Measurements from ENCODE around the gene AMIGO1. TPM values are rescaled to one million over a fixed set of nuclear protein-coding genes. Genes with fewer than 3 reads are reported as not detected.
"Not testable (repeated sequence)": the region's sequence is repeated elsewhere in the genome, so short reads cannot be mapped to it uniquely, and the experiment has no call there.

AMIGO1 gene
- polyA plus RNA-seq, 3 donors from 2014 or later: 3.6 to 12.5 (median 5.0) TPM

- no peak for DNase-seq
- Mint-ChIP-seq H3K4me3 (no peak overlapping the region), H3K27ac (no peak overlapping the region), H3K4me1 (peaks cover 17 to 20% of the 10 kb centered on the region in 2 donors), H3K36me3 (no peaks in the 10 kb centered on the region), H3K9me3 (no peaks in the 10 kb centered on the region), H3K27me3 (ENCODE audit: low read depth in 3 of 3) (peaks cover 11 to 18% (median 13%) of the 10 kb centered on the region in 3 donors)
These were observed 29.6 kb downstream of the AMIGO1 start for GRCh38 chr1:109479901-109480300.

- no peak for DNase-seq
- Mint-ChIP-seq H3K27ac (no peak overlapping the region), H3K27me3 (ENCODE audit: low read depth in 3 of 3) (peaks cover 11 to 18% (median 11%) of the 10 kb centered on the region in 3 donors), H3K4me1 (peaks cover 11 to 14% of the 10 kb centered on the region in 2 donors), H3K4me3 (no peak overlapping the region), H3K36me3 (no peaks in the 10 kb centered on the region), H3K9me3 (no peaks in the 10 kb centered on the region)
These were observed 30.2 kb downstream of the AMIGO1 start for GRCh38 chr1:109479311-109479710.

- no peak overlapping the region for H3K4me3 Mint-ChIP-seq
- no peak overlapping the region for H3K27ac Mint-ChIP-seq
- no peaks in the 10 kb centered on the region for H3K9me3 Mint-ChIP-seq
- DNase-seq: no peak
- H3K36me3 Mint-ChIP-seq: no peaks in the 10 kb centered on the region
- H3K27me3 Mint-ChIP-seq (ENCODE audit: low read depth in 3 of 3): peaks cover 11 to 18% (median 11%) of the 10 kb centered on the region in 3 donors
- H3K4me1 Mint-ChIP-seq: peaks cover 8 to 10% of the 10 kb centered on the region in 2 donors
These were observed 30.7 kb downstream of the AMIGO1 start for GRCh38 chr1:109478806-109479205.

GRCh38 chr1:109477821-109478220, 31.7 kb downstream of the AMIGO1 start:
- DNase-seq: no peak
- H3K27me3 Mint-ChIP-seq (ENCODE audit: low read depth in 3 of 3): peaks cover 11 to 14% (median 14%) of the 10 kb centered on the region in 3 donors
- H3K4me3 Mint-ChIP-seq: no peak overlapping the region
- H3K36me3 Mint-ChIP-seq: no peaks in the 10 kb centered on the region
- H3K4me1 Mint-ChIP-seq: peaks cover under 1 to 2% of the 10 kb centered on the region in 2 donors
- H3K9me3 Mint-ChIP-seq: no peaks in the 10 kb centered on the region
- no peak overlapping the region for H3K27ac Mint-ChIP-seq

GRCh38 chr1:109476825-109477224, 32.7 kb downstream of the AMIGO1 start:
- Mint-ChIP-seq H3K27me3 (ENCODE audit: low read depth in 3 of 3) (peaks cover 11 to 17% (median 17%) of the 10 kb centered on the region in 3 donors), H3K9me3 (no peaks in the 10 kb centered on the region)

GRCh38 chr1:109475261-109475660, 34.3 kb downstream of the AMIGO1 start:
- Mint-ChIP-seq H3K9me3 (no peaks in the 10 kb centered on the region), H3K27ac (no peak overlapping the region), H3K27me3 (ENCODE audit: low read depth in 3 of 3) (peaks cover 9 to 23% (median 20%) of the 10 kb centered on the region in 3 donors), H3K4me3 (no peak overlapping the region), H3K4me1 (no peaks in the 10 kb centered on the region), H3K36me3 (no peaks in the 10 kb centered on the region)
- DNase-seq: no peak

More at GRCh38 chr1:109476825-109477224, 32.7 kb downstream of the AMIGO1 start:
- no peaks in the 10 kb centered on the region for H3K4me1 Mint-ChIP-seq
- H3K36me3 Mint-ChIP-seq: no peaks in the 10 kb centered on the region
- no peak overlapping the region for H3K27ac Mint-ChIP-seq
- no peak overlapping the region for H3K4me3 Mint-ChIP-seq
- no peak for DNase-seq

GRCh38 chr1:109474697-109475096, 34.8 kb downstream of the AMIGO1 start:
- Mint-ChIP-seq H3K27ac (no peak overlapping the region), H3K9me3 (no peaks in the 10 kb centered on the region), H3K4me1 (no peaks in the 10 kb centered on the region), H3K4me3 (no peak overlapping the region), H3K27me3 (ENCODE audit: low read depth in 3 of 3) (peaks cover 8 to 28% (median 18%) of the 10 kb centered on the region in 3 donors), H3K36me3 (no peaks in the 10 kb centered on the region)
- DNase-seq: no peak

GRCh38 chr1:109473284-109474057, 36.1 kb downstream of the AMIGO1 start:
- DNase-seq, H3K9me3 Mint-ChIP-seq, H3K4me3 Mint-ChIP-seq, H3K27ac Mint-ChIP-seq, H3K36me3 Mint-ChIP-seq, H3K4me1 Mint-ChIP-seq: not testable (repeated sequence)
- peaks cover 5 to 23% (median 11%) of the 10 kb centered on the region in 3 donors for H3K27me3 Mint-ChIP-seq (ENCODE audit: low read depth in 3 of 3)

GRCh38 chr1:109472779-109473178, 36.7 kb downstream of the AMIGO1 start:
- no peaks in the 10 kb centered on the region for H3K4me1 Mint-ChIP-seq
- no peak overlapping the region for H3K4me3 Mint-ChIP-seq
- H3K27ac Mint-ChIP-seq: no peak overlapping the region
- no peak for DNase-seq
- H3K27me3 Mint-ChIP-seq (ENCODE audit: low read depth in 3 of 3): peaks cover 5 to 22% (median 9%) of the 10 kb centered on the region in 3 donors
- no peaks in the 10 kb centered on the region for H3K9me3 Mint-ChIP-seq
- H3K36me3 Mint-ChIP-seq: no peaks in the 10 kb centered on the region

GRCh38 chr1:109470245-109470644, 39.3 kb downstream of the AMIGO1 start:
- Mint-ChIP-seq H3K27me3 (ENCODE audit: low read depth in 3 of 3) (peaks cover 8 to 25% (median 14%) of the 10 kb centered on the region in 3 donors), H3K36me3 (no peaks in the 10 kb centered on the region), H3K27ac (no peak overlapping the region), H3K9me3 (no peaks in the 10 kb centered on the region), H3K4me3 (no peak overlapping the region), H3K4me1 (peaks cover 0 to 8% of the 10 kb centered on the region in 2 donors)
- no peak for DNase-seq

- Mint-ChIP-seq H3K27ac (no peak overlapping the region), H3K27me3 (ENCODE audit: low read depth in 3 of 3) (peaks cover 12 to 36% (median 16%) of the 10 kb centered on the region in 3 donors), H3K9me3 (no peaks in the 10 kb centered on the region), H3K36me3 (no peaks in the 10 kb centered on the region), H3K4me3 (no peak overlapping the region), H3K4me1 (peaks cover 0 to 8% of the 10 kb centered on the region in 2 donors)
- no peak for DNase-seq
These were observed 40.6 kb downstream of the AMIGO1 start for GRCh38 chr1:109468903-109469302.

- no peaks in the 10 kb centered on the region for H3K9me3 Mint-ChIP-seq
- no peaks in the 10 kb centered on the region for H3K36me3 Mint-ChIP-seq
- DNase-seq: no peak
- peak overlapping the region in 1 of 5 donors; percentile 51 for H3K4me3 Mint-ChIP-seq
- H3K4me1 Mint-ChIP-seq: peaks cover 0 to 8% of the 10 kb centered on the region in 2 donors
- H3K27ac Mint-ChIP-seq: no peak overlapping the region
- H3K27me3 Mint-ChIP-seq (ENCODE audit: low read depth in 3 of 3): peaks cover 12 to 35% (median 16%) of the 10 kb centered on the region in 3 donors
These were observed 41.5 kb downstream of the AMIGO1 start for GRCh38 chr1:109468061-109468460.

GRCh38 chr1:109467301-109467777, 42.2 kb downstream of the AMIGO1 start:
- Mint-ChIP-seq H3K4me3 (peak overlapping the region; percentile 47 to 54 (median 49)), H3K27ac (no peak overlapping the region), H3K36me3 (no peaks in the 10 kb centered on the region), H3K4me1 (peaks cover 0 to 8% of the 10 kb centered on the region in 2 donors), H3K9me3 (no peaks in the 10 kb centered on the region), H3K27me3 (ENCODE audit: low read depth in 3 of 3) (peaks cover 9 to 34% (median 18%) of the 10 kb centered on the region in 3 donors)
- DNase-seq: no peak

- Mint-ChIP-seq H3K36me3 (no peaks in the 10 kb centered on the region), H3K4me3 (peak within 1 kb of the TSS; percentile 60 to 78 (median 74)), H3K4me1 (peaks cover 0 to 8% of the 10 kb centered on the region in 2 donors), H3K27ac (no peak within 1 kb of the TSS), H3K27me3 (ENCODE audit: low read depth in 3 of 3) (peaks cover 9 to 37% (median 14%) of the 10 kb centered on the region in 3 donors), H3K9me3 (no peaks in the 10 kb centered on the region)
- peak in 2 of 3 donors; percentile 14 to 18 for DNase-seq
These were observed 42.9 kb downstream of the AMIGO1 start, which contains the start of gene SYPL2 for GRCh38 chr1:109466452-109467300. Gene SYPL2 (plus strand): TSS chr1:109466546. CDS start chr1:109466844, 298 bp downstream.
